ENCODE measurements around the gene EIF3A. TPM values are rescaled to one million over a fixed set of nuclear protein-coding genes. Genes with fewer than 3 reads are reported as not detected.

The EIF3A gene
- total and polyA plus RNA-seq, 2 donors (not counting 1 experiment from before 2014, with no cell fraction given) = 39.9 to 112 TPM

GRCh38 chr10:118990326-118990725 lies 90.3 kb downstream of the EIF3A start:
- Histone ChIP-seq H3K9ac (ENCODE audit: insufficient read depth, low read length) (no peak overlapping the region), H3K4me2 (ENCODE audit: extremely low read depth, insufficient read depth, low read length) (no peak overlapping the region), H2AFZ (ENCODE audit: low read length) (no peak overlapping the region), H3K4me3 (replicated peaks in 1 of 4; ENCODE audit: control extremely low read depth in 1 of 4, insufficient read depth in 1 of 4, low read depth in 3 of 4, low read length in 4 of 4) (no peak overlapping the region), H3K9me3 (ENCODE audit: control insufficient read depth, insufficient read depth, low read depth, low read length) (no peaks in the 10 kb centered on the region), H3K27me3 (ENCODE audit: control insufficient read depth, insufficient read depth, low read length) (peaks cover 5% of the 10 kb centered on the region), H3K4me1 (ENCODE audit: control insufficient read depth, extremely low read depth, insufficient read depth, low read length) (no peaks in the 10 kb centered on the region), H3K79me2 (ENCODE audit: control insufficient read depth, insufficient read depth, low read length) (no peaks in the 10 kb centered on the region), H3K27ac (ENCODE audit: insufficient read depth, low read length) (no peak overlapping the region), H3K36me3 (ENCODE audit: control insufficient read depth, insufficient read depth, low read length) (no peaks in the 10 kb centered on the region), H4K20me1 (ENCODE audit: control insufficient read depth, extremely low read depth, insufficient read depth, low read length) (no peaks in the 10 kb centered on the region)
- DNase-seq (ENCODE audit: low read depth in 2 of 2) = no peak
- TF ChIP-seq CTCF (conservative IDR thresholded peaks at IDR 0.05 in 1 of 2, IDR thresholded peaks at IDR 0.05 in 1 of 2; ENCODE audit: low read depth in 1 of 2, low read length in 2 of 2) = no peak
- TF ChIP-seq EZH2 (IDR thresholded peaks at IDR 0.05; ENCODE audit: low read length, missing control alignments) = no peak

- Histone ChIP-seq H3K79me2 (ENCODE audit: control insufficient read depth, insufficient read depth, low read length) (no peaks in the 10 kb centered on the region), H3K9me3 (ENCODE audit: control insufficient read depth, insufficient read depth, low read depth, low read length) (no peaks in the 10 kb centered on the region), H3K36me3 (ENCODE audit: control insufficient read depth, insufficient read depth, low read length) (no peaks in the 10 kb centered on the region), H3K4me3 (replicated peaks in 1 of 4; ENCODE audit: control extremely low read depth in 1 of 4, insufficient read depth in 1 of 4, low read depth in 3 of 4, low read length in 4 of 4) (no peak overlapping the region), H2AFZ (ENCODE audit: low read length) (no peak overlapping the region), H3K4me1 (ENCODE audit: control insufficient read depth, extremely low read depth, insufficient read depth, low read length) (no peaks in the 10 kb centered on the region), H3K27ac (ENCODE audit: insufficient read depth, low read length) (no peak overlapping the region), H4K20me1 (ENCODE audit: control insufficient read depth, extremely low read depth, insufficient read depth, low read length) (no peaks in the 10 kb centered on the region), H3K27me3 (ENCODE audit: control insufficient read depth, insufficient read depth, low read length) (peaks cover 10% of the 10 kb centered on the region), H3K4me2 (ENCODE audit: extremely low read depth, insufficient read depth, low read length) (no peak overlapping the region), H3K9ac (ENCODE audit: insufficient read depth, low read length) (no peak overlapping the region)
- TF ChIP-seq CTCF (conservative IDR thresholded peaks at IDR 0.05 in 1 of 2, IDR thresholded peaks at IDR 0.05 in 1 of 2; ENCODE audit: low read depth in 1 of 2, low read length in 2 of 2) (no peak), EZH2 (IDR thresholded peaks at IDR 0.05; ENCODE audit: low read length, missing control alignments) (no peak)
- no peak for DNase-seq (ENCODE audit: low read depth in 2 of 2)
Measured at GRCh38 chr10:118986815-118987790, 93.5 kb downstream of the EIF3A start.

GRCh38 chr10:118985576-118985975 lies 95.0 kb downstream of the EIF3A start:
- no peak overlapping the region for H3K27ac ChIP-seq (ENCODE audit: insufficient read depth, low read length)
- H3K4me3 ChIP-seq (replicated peaks in 1 of 4; ENCODE audit: control extremely low read depth in 1 of 4, insufficient read depth in 1 of 4, low read depth in 3 of 4, low read length in 4 of 4) = no peak overlapping the region
- no peaks in the 10 kb centered on the region for H3K4me1 ChIP-seq (ENCODE audit: control insufficient read depth, extremely low read depth, insufficient read depth, low read length)
- no peak overlapping the region for H3K4me2 ChIP-seq (ENCODE audit: extremely low read depth, insufficient read depth, low read length)
- H3K79me2 ChIP-seq (ENCODE audit: control insufficient read depth, insufficient read depth, low read length) = no peaks in the 10 kb centered on the region
- no peak for DNase-seq (ENCODE audit: low read depth in 2 of 2)
- no peaks in the 10 kb centered on the region for H3K36me3 ChIP-seq (ENCODE audit: control insufficient read depth, insufficient read depth, low read length)
- TF ChIP-seq CTCF (conservative IDR thresholded peaks at IDR 0.05 in 1 of 2, IDR thresholded peaks at IDR 0.05 in 1 of 2; ENCODE audit: low read depth in 1 of 2, low read length in 2 of 2) (no peak), EZH2 (IDR thresholded peaks at IDR 0.05; ENCODE audit: low read length, missing control alignments) (no peak)
- H2AFZ ChIP-seq (ENCODE audit: low read length) = no peak overlapping the region
- no peaks in the 10 kb centered on the region for H4K20me1 ChIP-seq (ENCODE audit: control insufficient read depth, extremely low read depth, insufficient read depth, low read length)
- H3K9me3 ChIP-seq (ENCODE audit: control insufficient read depth, insufficient read depth, low read depth, low read length) = no peaks in the 10 kb centered on the region
- peaks cover 5% of the 10 kb centered on the region for H3K27me3 ChIP-seq (ENCODE audit: control insufficient read depth, insufficient read depth, low read length)
- H3K9ac ChIP-seq (ENCODE audit: insufficient read depth, low read length) = no peak overlapping the region

All from fibroblast of lung (primary cell).